Activated naive CD4-positive, alpha-beta T cell (primary cell): ENCODE measurements around the gene FAR2.
"Not testable (repeated sequence)": the region's sequence is repeated elsewhere in the genome, so short reads cannot be mapped to it uniquely, and the experiment has no call there.

Experiments
- DNase-seq, 4 experiments: peaks; one replicate each; lab custom pipeline; 2025; lab: John Stamatoyannopoulos, UW

Gene FAR2

DNA sequence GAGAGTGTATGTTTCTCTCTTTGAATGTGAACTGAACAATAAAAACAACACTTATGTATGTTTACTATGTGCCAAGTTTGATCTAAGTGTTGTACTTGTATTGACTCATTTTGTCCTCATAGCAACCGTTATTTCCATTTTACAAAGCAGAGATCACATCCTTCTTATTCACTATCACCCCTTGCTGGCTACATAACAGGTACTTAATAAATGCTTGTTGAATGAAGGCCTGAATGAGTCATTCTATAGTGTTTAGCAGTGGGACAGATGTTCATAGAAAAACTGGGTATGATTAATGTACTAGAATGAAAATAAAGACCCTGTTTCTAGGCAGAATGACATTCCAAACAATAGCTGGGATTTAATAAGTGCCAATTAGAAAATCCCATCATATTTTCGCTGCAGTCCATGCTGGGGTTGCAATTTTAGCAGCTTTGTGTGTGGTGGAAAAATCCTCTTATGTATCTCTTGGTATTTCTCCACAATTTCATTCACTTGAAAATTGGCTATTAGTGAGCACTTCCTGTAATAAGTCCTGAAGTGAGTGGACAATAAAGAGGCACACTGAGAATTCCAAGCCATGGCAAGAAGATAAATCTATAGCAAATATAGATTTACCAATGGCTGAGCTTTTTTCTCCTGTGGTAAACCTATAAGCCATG lies 86.0 kb downstream of the FAR2 start:
- no peak for DNase-seq

DNA sequence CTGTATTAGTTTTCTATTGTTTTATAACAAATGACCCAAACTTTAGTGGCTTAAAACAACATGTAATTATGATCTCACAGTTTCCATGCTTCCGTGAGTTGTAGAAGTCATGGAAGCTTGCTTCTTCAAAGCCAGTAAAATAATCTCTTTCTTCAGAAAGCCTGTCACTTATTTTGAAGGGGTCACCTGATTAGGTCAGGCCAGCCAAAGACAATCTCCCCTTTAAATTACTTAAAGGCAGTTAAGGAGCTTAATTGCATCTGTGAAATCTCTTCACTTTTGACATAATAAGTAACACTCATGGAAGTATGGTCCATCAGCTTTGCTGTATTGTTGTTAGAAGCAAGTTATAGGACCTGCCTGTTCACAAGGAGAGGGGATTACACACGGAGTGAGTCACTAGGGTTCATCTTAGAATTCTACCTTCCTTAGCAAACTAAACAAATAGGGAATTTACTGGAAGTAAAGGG lies 89.8 kb downstream of the FAR2 start:
- no peak for DNase-seq

DNA sequence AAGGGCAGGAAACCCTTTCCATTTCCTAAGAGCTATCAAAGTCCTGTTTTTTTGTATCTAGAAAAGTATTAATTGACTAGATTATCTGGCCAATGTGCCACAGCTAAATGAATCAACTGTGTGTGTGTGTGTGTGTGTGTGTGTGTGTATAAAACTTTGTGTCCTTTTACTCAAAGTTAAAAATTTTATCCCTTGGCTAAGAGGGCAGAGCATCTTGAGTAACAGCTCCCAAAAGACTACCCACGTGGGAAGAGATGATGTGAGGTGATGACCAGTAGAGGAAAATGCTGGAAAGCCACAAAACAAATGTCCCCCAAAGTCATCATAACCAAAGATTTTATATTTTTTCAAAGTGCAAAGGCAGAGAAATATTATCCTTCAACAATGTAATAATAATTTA lies 90.3 kb downstream of the FAR2 start:
- no peak for DNase-seq

DNA sequence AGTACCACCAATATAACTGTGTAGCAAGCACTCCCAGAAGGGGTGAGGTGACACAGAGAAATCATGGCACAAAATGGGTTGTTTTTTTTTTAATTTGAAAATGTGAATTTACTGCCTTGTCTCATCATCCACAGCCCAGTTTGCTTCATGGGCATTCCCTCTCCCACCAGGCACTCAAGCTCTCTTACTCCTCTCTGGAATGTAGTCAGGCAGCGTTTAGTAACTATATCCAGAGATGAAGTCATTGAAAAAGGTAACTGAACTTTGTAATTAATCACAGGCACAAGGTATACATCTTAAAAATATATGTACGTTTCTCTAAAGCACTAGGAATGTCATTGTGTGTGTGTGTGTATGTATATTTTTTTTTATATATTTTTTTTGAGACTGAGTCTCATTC lies 91.4 kb downstream of the FAR2 start:
- DNase-seq: no peak

DNA sequence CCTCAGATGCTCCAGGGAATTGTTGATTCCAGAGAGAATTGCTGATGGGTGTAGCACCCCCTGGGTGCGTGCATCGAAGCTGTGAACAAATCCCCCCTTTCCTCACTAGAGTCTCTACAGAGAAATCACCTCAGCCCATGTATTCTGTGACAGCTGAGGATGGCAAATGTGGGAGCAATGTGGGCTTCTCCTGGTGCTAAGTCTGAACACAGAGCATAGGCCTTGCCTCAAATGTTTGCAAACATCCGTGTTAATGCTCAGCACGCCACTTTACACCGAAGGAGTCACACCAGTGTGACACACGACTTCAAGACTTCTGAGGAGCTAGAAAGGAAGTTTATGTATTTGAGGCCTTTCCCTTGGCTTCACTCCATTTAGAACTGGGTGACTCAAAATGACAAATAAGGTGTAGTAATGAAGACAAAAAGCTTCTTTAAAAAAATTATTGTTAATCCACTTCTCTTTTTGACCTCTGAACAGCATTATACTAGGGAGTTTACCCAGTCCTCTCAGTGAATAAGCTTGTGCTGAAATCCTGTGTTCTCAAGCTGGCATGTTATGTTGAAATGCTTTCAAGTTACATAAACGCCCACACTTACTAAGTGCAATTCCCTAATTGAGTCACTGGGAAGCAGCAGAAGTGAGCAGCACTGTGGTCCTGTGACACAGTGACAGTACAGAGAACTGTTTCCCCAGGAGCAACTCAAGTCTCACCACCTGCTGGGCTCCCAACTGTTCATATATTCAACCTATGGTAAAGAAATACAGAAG lies 92.9 kb downstream of the FAR2 start:
- DNase-seq: no peak

DNA sequence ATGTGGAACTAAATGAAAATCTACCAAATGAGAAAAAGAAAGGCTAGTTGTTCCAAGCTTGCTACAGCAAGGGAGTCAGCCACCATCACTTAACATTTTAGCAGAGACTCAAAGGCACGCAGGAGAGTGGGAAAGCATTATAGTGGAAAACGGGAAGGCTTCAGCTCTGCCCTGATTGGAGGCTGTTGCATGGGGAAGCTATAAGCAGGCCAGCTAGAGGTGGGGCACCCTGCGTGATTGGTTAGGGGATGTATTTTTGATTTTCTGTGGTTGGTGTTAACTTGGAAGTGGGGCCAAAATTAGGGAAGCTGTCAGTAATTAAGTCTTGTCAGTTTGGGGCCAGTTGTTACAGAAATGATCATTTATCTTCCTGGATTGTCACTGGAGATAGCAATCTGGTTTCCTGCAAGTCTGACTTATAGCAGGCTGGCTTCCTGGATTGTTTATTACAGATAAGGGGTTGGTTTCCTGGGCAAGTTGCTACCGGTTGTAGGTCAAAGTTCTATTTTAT lies 93.9 kb downstream of the FAR2 start:
- no peak for DNase-seq

DNA sequence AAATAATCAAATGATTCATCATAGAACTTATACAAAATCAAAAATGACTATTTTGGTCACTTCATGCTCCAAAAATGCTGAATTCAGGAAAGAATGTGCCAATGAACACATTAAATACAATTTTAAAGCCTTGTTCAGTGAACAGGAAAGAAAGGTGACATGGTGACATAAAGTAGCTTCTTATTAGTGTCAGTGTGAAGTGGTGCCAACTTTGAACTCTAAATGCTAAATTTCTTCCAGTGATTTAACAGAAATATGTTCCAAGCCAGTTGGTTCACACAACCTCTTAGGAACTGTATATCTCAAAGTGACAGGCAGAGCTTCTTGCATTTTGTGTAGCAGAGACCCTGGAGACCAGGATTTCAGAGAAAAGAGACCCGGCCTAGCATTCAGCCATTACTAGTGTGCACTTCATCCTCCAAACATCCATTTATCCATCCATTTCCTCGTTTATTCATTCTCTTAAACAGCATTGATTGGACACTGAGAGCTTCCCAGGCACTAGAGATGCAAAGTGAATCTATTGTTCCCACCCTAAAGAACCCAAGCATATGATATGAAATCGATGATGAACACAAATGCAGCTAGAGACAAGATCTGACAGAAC lies 95.2 kb downstream of the FAR2 start:
- no peak for DNase-seq

DNA sequence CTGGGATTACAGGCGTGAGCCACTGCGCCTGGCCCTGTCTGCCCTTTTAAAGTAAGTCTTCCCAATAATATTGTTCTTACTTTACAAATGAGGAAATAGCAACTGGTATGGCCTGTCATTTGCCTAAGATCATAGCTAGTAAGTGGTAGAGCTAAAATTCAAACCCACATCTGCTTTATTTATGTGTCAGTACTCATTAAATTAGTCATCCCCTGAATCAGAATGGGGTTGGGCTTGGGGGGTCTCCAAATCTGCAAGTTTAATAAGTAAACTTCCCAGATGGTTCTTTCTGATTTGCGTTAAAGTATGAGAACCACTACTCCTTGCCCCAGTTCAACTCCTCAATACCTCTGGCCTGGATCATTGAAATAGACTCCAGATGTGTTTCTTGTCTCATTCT lies 96.2 kb downstream of the FAR2 start:
- DNase-seq: no peak

DNA sequence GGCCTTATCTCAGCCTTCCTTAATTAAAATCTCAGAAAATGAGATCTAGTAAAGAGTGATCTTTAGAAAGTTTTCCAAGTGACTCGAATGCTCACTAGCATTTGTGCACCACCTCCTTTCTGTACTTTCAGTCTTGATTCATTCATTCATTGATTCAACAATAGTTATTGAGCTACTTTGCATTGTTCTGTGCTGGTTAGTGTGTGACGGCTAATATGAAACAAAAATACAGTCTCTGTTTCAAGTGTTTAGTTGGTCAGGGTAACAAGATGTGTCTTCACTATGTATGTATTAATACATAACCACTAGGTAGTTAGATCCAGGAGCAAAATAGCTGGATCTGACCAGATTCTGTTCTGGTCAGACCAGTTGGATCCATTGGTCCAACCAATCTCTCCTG lies 100.9 kb downstream of the FAR2 start:
- no peak for DNase-seq

DNA sequence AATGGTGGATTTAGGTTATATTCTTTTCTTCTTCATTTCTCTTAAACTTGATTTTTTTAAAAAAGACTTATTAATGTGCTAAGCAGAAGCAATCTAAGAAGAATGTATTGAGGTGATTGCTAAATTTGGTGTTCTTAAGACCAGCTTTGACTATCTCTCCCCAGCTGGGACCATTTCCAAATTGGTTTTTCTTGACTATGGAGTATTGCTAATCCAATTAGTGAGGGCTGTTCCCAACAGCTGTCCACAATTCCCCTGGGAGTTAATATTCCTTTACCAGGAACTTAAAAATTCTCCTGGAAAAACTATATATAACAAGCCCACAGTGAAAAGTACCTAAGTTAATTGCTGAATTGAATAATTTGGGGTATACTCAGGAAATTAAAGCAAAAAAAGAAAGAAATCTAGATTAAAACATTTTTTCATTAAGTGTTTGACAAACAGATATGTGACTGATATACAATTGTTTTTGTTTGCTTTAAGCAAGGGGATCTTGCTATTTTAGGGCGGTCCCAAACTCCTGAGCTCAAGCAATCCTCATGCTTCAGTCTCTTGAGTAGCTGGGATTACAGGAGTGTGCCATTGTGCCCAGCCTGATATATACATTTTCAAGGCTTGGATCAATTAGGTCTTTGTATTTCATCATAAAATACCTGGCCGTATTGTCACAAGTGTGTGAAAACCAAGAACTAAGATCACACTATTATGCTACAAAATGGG lies 105.0 kb downstream of the FAR2 start:
- no peak for DNase-seq

DNA sequence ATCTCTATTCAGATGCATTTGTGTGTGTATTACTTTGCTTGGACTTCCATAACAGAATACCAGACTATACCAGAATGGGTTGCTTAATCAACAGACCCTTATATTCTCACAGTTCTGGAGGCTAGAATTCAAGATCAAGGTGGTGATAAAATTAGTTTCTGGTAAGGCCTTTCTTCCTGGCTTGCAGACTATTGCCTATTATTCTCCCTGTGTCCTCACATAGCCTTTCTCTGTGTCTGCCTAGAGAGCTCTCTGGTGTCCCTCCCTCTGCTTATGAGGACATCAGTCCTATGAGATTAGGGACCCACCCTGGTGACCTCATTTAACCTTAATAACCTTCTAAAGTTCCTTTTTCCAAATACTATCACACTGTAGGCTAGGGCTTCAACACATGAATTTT lies 106.0 kb downstream of the FAR2 start:
- no peak for DNase-seq

DNA sequence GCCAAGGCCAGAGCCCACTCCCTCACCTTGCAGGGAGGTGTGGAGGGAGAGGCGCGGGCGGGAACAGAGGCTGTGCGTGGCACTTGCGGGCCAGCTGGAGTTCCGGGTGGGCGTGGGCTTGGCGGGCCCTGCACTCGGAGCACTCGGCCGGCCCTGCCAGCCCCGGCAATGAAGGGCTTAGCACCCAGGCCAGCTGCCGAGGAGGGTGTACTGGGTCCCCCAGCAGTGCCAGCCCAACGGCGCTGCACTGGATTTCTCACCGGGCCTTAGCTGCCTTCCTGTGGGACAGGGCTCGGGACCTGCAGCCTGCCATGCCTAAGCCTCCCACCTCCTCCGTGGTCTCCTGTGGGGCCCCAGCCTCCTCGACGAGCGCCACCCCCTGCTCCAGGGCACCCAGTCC lies 107.5 kb downstream of the FAR2 start:
- no peak for DNase-seq

DNA sequence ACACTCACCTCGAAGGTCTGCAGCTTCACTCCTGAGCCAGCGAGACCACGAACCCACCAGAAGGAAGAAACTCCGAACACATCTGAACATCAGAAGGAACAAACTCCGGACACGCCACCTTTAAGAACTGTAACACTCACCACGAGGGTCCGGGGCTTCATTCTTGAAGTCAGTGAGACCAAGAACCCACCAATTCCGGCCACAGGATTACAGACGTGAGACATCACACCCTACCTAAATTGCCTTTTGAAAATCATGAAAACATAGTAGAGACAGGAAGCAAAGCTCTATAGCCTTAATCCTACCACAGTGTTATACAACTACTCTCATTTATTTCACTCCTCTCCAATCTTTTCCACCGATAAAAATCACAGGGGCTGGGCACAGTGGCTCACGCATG lies 108.6 kb downstream of the FAR2 start:
- DNase-seq: not testable (repeated sequence)

DNA sequence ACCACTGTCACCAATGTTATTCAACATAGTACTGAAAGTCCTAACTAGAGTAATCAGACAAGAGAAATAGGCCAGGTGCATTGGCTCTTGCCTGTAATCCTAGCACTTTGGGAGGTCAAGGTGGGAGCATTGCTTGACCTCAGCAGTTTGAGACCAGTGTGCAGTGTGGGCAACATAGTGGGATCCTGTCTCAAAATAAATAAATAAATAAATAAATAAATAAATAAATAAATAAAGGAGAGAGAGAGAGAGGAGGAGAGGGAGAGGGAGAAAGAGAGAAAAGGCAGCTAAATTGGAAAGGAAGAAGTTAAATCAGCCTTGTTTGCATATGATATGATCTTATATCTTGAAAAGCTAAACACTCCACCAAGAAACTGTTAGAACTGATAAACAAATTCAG lies 115.3 kb downstream of the FAR2 start:
- DNase-seq: no peak

DNA sequence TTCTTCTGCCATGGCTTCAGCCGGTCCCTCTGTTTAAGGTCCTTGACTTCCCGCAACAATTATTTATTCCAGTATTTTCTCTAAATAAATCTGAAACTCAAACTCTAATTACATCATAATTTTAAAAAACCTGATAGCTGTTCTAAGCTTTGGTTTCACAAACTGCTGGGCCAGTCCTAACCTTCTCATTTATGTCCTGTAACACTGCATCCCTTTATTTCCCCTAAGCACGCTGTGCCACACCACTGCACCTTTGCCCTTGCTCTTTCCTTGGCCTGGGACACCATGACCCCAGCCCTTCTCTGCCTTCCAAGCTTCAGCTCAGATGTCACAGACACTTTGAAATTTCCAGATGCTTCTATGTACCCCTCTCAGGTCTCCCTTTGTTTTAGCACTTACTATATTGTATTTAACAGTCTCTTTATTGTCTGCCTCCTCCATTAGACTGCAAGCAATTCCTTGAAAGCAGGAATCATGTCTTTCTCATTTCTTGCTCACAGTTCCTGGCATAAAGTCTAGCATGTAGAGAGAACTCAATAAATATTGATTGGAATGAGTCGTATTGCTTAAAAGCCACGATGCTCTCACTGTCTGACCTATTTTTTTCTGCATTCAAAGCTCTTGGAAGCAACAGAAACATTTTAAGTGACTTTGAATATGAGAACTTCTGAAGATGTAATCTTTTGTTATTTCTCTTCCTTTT lies 120.8 kb downstream of the FAR2 start:
- DNase-seq: no peak

DNA sequence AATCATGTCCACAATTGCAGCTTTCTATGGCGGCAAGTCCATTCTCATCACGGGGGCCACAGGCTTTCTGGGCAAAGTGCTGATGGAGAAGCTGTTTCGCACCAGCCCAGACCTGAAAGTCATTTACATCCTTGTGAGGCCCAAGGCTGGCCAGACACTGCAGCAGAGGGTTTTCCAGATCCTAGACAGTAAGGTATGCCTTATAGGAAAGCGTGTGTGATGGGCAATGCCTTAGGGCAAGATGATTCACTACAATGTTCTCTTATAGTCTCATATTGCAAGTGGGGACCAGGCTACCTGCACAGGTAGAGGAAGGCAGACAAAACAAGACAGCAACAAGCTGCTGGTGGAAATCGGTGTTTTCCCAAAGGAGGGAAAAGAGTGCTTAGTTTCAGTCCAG lies 121.4 kb downstream of the FAR2 start:
- DNase-seq: no peak

DNA sequence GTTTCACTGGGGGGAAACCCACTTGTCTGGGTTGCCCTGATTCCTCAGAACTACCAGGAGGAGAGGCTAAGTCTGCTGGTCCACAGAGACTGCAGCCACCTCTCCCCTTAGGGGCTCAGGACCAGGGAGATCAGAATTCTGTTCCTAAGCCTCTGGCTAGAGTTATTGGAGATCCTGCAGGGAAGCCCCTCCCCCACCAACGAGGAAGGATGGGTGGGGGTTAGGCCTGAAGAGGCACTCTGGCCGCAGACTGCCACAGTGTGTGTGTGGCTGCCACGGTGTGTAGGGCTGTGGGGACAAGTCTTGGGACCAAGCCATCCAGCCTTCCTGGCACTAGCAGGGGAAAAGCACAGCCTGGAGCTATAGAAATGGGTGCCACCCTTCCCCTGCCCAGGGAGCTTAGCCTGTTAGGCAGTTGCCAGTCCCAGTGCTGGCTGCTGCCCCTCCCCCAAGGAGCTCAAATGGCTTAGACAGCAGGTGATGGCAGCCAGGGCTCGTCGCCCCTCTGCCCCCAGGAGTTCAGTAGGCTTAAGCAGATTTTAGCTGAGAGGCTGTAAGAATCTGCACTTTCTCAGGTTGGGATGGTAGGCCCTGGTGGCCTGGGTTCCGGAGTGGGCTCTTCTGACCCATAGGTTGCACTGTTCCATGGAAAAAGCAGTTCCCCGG lies 124.2 kb downstream of the FAR2 start:
- DNase-seq: no peak

DNA sequence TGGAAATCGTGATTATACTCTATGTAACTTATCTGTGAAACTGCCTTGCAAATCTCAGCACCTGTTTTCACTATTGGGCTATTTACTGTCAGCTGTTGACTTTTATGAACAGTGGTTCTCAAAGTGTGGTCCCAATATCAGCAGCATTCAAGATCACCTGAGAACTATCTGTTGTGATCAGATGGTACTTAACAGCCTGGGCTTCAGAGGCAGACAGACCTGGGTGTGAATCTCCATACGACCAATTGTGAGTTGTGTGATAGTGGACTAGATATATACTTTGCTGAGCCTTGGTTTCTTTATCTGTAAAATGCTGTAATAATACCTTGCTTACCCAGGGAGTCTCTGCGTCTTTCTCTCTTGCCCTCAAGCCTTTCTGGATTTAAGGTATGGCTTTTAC lies 126.8 kb downstream of the FAR2 start:
- DNase-seq: no peak

DNA sequence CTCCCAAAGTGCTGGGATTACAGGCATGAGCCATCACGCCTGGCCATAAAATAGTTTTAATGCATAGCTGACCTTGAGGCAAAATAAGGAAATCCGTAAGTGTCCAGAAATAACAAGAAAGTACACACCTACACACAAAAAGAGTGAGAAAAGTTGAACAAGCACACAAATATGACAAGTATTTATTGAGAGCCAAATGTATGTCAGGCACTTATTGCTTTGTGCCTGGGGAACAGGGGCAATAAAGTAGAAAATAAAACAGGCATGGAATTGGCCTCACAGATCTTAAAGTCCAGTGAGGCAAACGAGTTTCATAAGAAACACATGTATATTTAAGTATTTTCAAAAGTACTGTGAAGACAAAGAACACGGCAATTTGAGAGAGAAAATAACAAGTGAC lies 128.2 kb downstream of the FAR2 start:
- no peak for DNase-seq

DNA sequence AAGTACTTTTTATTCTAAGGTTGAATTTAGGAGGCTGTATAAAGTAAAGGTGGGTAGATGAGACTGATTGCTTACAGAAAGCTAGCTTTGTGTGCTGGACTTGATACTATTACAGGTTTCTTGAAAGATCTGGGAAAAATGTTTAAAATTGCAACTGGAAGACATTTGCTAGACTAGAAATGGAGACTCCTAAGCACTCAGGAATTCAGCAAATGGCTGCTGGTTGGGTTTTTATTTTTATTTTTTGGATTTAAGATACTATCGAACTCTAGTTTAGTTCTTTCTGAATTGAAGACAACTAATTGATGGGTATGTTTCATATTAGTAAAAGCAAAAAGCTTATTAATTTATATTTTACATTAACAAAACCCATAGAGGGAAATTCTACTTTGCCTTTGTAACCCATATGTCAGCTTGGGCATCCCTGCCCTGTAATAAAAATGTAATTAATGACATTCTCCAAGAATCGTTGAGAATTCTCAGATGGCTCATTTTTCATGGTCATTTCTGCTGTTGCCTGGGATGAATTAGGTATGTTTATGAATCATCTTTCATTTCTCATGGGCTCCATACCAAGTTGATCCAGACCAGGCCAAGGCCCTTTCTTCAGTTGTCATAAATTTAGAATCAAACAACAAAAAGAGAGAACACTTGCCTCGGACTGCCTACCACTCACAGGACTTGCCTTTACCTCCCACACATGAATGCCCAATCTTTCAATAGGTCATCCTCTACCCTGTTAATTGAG lies 129.8 kb downstream of the FAR2 start:
- no peak for DNase-seq
